HL-60 (cell line): Measurements from ENCODE around the gene DDX49.

Source experiments
- DNase-seq, 2 experiments: peaks; one replicate each; pipeline ENCODE4 v3.0.0-alpha.2; 2010 to 2020; ENCODE audit warnings: low read depth in 1 of 2, low spot score in 1 of 2
- H3K27ac ChIP-seq: fragments of 250-450 bp; sonication (Bioruptor Pico); replicated peaks from 2 replicates; pipeline ENCODE4 v1.5.1; 2020; ENCODE audit warnings: mild to moderate bottlenecking, moderate library complexity
- H3K27me3 ChIP-seq: fragments of 250-450 bp; sonication (Bioruptor Pico); 2 replicates; pipeline ENCODE4 v1.5.1; 2021; ENCODE audit warnings: mild to moderate bottlenecking, moderate library complexity; ENCODE audit not compliant: insufficient read depth, poor library complexity, severe bottlenecking
- H3K4me3 ChIP-seq: replicated peaks from 2 replicates; pipeline ENCODE4 v1.5.1; 2011; ENCODE audit warnings: mild to moderate bottlenecking, control low read depth, low read length; ENCODE audit not compliant: insufficient read depth
- GABPA ChIP-seq: IDR thresholded peaks from 2 replicates; pipeline ENCODE4 v1.6.1; 2012; ENCODE audit warnings: low read depth
- POLR2AphosphoS5 ChIP-seq: IDR thresholded peaks from 2 replicates; pipeline ENCODE4 v1.6.1; 2012; ENCODE audit warnings: low read depth
- SPI1 ChIP-seq: IDR thresholded peaks from 2 replicates; pipeline ENCODE4 v1.6.1; 2012; ENCODE audit warnings: low read depth, mild to moderate bottlenecking, borderline replicate concordance
- TF ChIP-seq, protein P1 (sequence below): IDR thresholded peaks from 2 replicates; pipeline ENCODE4 v1.6.1; 2012; ENCODE audit warnings: low read depth; ENCODE audit not compliant: insufficient replicate concordance
- TF ChIP-seq, protein P2 (sequence below): IDR thresholded peaks from one replicate; pipeline ENCODE4 v1.5.1; 2011; ENCODE audit warnings: low read length, control low read depth, inconsistent platforms; ENCODE audit not compliant: insufficient read depth

The DDX49 gene

DNA sequence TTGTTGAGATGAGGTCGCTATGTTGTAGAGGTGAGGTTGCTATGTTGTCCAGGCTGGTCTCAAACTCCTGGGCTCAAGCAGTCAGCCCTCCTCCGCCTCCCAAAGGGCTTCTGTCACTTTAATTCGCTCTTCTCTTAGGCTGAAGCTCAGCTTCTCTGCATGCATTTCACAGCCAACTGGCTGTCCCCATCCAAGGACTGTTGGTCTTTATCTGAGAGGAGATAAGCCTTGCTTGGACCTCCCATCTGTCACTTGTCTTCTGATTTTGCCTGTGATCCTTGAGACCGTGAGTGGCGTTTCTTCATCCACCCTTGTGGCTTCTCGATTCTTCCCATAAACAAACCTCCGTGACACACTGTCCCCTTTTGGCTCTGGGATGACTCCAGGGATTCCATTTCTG, 48.0 kb upstream of the DDX49 start:
- DNase-seq, result no peak
- no peak overlapping the region for H3K4me3 ChIP-seq
- TF ChIP-seq GABPA (no peak), SPI1 (no peak), POLR2AphosphoS5 (no peak)
- TF ChIP-seq, protein P1, sequence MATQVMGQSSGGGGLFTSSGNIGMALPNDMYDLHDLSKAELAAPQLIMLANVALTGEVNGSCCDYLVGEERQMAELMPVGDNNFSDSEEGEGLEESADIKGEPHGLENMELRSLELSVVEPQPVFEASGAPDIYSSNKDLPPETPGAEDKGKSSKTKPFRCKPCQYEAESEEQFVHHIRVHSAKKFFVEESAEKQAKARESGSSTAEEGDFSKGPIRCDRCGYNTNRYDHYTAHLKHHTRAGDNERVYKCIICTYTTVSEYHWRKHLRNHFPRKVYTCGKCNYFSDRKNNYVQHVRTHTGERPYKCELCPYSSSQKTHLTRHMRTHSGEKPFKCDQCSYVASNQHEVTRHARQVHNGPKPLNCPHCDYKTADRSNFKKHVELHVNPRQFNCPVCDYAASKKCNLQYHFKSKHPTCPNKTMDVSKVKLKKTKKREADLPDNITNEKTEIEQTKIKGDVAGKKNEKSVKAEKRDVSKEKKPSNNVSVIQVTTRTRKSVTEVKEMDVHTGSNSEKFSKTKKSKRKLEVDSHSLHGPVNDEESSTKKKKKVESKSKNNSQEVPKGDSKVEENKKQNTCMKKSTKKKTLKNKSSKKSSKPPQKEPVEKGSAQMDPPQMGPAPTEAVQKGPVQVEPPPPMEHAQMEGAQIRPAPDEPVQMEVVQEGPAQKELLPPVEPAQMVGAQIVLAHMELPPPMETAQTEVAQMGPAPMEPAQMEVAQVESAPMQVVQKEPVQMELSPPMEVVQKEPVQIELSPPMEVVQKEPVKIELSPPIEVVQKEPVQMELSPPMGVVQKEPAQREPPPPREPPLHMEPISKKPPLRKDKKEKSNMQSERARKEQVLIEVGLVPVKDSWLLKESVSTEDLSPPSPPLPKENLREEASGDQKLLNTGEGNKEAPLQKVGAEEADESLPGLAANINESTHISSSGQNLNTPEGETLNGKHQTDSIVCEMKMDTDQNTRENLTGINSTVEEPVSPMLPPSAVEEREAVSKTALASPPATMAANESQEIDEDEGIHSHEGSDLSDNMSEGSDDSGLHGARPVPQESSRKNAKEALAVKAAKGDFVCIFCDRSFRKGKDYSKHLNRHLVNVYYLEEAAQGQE, result no peak
- TF ChIP-seq, protein P2, sequence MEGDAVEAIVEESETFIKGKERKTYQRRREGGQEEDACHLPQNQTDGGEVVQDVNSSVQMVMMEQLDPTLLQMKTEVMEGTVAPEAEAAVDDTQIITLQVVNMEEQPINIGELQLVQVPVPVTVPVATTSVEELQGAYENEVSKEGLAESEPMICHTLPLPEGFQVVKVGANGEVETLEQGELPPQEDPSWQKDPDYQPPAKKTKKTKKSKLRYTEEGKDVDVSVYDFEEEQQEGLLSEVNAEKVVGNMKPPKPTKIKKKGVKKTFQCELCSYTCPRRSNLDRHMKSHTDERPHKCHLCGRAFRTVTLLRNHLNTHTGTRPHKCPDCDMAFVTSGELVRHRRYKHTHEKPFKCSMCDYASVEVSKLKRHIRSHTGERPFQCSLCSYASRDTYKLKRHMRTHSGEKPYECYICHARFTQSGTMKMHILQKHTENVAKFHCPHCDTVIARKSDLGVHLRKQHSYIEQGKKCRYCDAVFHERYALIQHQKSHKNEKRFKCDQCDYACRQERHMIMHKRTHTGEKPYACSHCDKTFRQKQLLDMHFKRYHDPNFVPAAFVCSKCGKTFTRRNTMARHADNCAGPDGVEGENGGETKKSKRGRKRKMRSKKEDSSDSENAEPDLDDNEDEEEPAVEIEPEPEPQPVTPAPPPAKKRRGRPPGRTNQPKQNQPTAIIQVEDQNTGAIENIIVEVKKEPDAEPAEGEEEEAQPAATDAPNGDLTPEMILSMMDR, result no peak
- H3K27ac ChIP-seq, result no peak overlapping the region
- peaks cover 5% of the 10 kb centered on the region for H3K27me3 ChIP-seq

DNA sequence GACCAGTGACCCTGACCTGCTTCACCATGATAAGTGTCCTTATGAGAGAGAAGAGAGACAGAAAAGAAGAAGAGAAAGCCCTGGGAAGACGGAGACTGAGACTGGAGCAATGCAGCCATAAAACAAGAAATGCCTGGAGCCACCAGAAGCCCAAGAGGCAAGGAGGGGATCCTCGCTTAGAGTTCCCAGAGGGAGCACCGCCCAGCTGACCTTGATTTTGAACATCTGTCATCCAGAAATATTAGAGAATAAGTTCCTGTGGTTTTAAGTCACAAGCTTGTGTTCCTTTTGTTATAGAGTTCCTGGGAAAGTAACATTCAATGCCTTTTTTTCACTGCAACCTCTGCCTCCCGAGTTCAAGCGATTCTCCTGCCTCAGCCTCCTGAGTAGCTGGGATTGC, 43.8 kb upstream of the DDX49 start:
- no peak for DNase-seq
- H3K27me3 ChIP-seq, result no peaks in the 10 kb centered on the region
- no peak overlapping the region for H3K27ac ChIP-seq
- TF ChIP-seq, protein P1, result no peak
- TF ChIP-seq POLR2AphosphoS5 (no peak), GABPA (no peak), SPI1 (no peak)
- TF ChIP-seq, protein P2, result no peak
- no peak overlapping the region for H3K4me3 ChIP-seq

DNA sequence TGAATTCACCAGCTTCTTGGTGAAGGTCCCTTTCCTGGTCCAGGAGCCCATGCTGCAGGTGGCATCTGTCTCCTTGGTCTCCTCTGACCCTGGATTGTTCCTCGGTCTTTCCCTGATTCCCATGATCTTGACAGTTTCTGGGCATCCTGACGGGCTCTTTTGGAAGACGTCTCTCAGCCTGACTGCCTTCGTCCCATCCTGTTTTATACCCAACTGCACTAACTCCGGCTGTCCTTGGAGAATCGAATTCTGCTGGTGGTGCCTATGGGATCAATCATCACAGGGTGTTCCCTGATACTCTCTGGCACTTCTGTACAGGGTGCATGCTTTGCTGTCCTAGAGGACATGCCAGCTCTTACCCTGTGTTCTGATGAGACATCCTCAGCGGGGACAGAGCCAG, 42.6 kb upstream of the DDX49 start:
- Histone ChIP-seq H3K27ac (no peak overlapping the region), H3K4me3 (no peak overlapping the region), H3K27me3 (no peaks in the 10 kb centered on the region)
- TF ChIP-seq, protein P1, result no peak
- TF ChIP-seq SPI1, result no peak
- no peak for TF ChIP-seq POLR2AphosphoS5
- TF ChIP-seq, protein P2, result no peak
- TF ChIP-seq GABPA, result no peak
- DNase-seq, result no peak
